Epidermal melanocyte (primary cell): ENCODE data around the gene CADM4.
"Not testable (repeated sequence)": the region's sequence is repeated elsewhere in the genome, so short reads cannot be mapped to it uniquely, and the experiment has no call there.

Experiments
- DNase-seq: peaks from one replicate; pipeline ENCODE4 v3.0.0; 2011; ENCODE audit warnings: low spot score; ENCODE audit not compliant: insufficient read length

Gene CADM4

DNA sequence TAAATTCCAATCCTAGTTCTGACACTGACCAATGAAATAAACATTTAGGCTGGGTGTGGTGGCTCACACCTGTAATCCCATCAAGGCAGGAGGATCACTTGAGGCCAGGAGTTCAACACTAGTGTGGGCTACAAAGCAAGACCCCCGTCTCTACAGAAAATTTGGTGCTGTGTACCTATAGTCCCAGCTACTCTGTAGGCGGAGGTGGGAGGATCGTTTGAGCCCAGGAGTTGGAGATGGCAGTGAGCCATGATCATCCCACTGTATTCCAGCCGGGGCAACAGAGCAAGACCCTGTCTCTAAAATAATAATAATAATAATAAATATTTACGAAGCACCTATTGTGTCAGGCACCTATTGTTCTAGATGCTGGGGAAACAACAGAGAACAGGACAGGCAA is 50.4 kb downstream of the CADM4 start:
- no peak for DNase-seq

DNA sequence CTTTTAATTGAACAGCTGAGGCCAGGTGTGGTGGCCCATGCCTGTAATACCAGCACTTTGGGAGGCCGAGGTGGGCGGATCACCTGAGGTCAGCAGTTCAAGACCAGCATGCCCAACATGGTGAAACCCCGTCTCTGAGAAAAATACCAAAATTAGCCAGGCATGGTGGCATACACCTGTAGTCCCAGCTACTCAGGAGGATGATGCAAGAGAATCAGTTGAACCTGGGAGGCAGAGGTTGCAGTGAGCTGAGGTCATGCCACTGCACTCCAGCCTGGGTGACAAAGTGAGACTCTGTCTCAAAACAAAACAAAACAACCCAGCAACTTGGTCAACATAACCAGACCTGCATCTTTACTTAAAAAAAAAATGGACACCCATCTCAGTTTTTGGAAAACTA is 52.6 kb downstream of the CADM4 start:
- DNase-seq = not testable (repeated sequence)

DNA sequence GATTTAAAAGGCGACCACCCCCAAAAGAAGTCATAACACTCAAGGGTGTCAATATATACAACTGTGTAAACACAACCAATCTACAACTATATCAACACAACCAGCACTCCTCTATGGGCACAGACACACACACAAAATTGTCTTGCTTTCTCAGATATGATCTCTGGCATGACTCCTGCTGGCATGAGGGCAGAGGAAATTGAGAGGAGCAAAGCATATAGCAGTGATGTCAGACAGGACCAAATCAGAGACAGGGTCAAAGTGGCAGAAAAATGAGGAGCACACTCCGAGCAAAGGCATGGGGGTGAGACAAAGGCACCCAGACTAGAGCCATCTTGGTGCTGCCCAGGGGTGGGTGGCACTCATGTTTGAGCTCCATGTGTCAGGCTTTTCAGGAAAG is 53.3 kb downstream of the CADM4 start:
- DNase-seq = no peak

DNA sequence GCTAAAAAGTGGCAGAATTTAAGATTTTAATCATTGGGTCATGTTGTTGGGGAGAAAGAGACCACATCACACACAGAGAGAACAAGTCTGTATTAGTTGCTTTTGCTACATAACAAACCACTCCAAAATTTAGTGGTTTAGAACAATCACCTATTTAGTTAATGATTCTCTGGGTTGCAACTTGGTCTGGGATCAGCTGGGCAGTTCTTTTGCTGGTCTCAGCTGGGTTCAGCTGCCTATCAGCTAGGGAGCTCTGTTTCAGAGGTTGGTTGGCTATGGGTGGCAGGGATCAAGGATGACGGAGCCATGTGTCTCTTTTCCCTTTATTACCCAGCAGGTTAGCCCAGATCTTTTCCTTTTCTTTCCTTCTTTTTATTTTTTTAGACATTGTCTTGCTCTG is 55.2 kb downstream of the CADM4 start:
- no peak for DNase-seq

DNA sequence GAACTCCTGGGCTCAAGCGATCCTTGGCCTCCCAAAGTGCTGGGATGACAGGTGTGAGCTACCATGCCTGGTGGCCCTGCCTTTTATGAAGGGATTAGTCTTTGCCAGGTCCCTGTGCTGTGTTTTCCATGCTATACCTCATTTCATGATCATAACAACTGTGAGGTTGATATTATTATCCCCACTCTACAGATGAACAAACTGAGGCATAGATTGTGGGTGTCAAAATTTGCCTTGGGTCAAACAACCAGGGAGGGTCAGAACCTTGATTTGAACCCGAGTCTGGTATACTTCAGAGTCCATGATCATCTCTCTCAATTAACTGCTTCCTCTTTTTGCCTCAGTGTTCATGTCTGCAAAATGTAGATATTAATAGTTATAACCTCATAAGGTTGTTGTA is 57.2 kb downstream of the CADM4 start:
- DNase-seq = no peak

DNA sequence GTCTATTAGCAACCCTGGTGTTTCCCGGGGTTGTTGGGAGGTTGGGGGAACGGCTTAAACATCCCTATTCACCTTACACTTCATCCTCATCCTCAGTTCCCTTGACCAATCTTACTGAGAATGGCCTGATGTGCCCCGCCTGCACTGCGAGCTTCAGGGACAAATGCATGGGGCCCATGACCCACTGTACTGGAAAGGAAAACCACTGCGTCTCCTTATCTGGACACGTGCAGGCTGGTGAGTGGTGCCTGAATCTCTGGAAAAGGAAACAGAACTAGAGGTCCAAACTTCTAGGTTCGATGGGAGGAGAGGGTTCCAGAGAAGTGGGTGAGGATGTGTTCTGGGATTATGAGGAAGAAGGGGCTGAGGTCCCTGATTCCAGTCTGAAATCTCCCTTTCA is 58.2 kb downstream of the CADM4 start:
- DNase-seq = no peak

DNA sequence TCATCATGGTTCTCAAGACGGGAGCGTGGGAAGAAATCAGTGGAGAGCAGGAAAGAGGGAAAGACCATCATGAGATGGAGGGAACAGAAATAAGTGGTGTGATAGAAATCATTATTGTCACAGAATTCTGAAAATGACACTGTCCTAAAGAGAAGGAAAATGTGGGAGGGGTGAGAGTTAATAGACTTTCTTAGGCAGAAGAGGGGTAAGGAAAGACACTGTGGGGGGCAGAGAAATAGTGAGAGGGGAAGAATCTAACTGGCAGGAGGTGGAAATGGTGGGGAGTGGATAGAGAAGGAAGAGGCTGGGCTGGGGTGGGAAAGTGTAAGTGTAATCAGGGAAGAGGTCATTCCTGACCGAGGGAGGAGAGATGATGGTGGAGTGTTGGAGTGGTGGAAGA is 60.9 kb downstream of the CADM4 start:
- DNase-seq = no peak

DNA sequence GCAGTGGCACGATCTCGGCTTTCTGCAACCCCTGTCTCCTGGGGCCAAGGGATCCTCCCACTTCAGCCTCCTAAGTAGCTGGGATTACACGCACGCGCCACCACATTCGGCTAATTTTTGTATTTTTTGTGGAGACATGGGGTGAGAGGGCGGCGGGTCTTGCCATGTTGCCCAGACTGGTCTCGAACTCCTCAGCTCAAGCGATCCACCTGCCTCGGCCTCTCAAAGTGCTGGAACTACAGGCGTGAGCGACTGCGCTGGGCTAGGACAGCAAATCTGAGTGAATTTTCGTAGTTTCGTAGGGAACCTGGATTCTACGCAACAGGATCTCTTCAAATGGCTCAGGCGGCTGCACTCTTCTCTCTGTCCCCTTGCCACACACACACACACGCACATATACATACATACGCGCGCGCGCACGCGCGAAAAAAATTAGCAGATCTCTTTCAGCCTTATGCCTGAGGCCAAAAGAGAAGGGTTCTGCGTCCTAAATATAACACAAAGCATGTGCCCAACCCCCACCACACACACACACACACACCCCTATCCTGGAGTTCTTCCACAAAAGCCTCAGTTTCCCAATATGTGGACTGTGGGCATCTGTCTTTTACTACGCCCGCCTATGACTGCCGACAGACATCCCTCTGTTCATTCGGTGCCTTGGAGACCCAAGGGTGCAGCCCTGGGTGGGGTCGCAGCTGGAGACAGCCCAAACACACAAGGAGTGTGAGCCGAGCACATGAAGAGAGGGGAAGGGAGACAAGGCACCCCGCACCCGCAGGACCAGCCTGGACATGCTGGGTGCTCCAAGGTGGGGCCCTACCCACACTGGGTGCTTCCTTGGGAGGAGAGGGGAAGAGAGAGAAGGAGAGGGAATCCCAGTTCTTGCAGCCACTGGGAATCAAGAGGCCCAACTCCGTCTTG is 63.4 kb downstream of the CADM4 start:
- DNase-seq = no peak

DNA sequence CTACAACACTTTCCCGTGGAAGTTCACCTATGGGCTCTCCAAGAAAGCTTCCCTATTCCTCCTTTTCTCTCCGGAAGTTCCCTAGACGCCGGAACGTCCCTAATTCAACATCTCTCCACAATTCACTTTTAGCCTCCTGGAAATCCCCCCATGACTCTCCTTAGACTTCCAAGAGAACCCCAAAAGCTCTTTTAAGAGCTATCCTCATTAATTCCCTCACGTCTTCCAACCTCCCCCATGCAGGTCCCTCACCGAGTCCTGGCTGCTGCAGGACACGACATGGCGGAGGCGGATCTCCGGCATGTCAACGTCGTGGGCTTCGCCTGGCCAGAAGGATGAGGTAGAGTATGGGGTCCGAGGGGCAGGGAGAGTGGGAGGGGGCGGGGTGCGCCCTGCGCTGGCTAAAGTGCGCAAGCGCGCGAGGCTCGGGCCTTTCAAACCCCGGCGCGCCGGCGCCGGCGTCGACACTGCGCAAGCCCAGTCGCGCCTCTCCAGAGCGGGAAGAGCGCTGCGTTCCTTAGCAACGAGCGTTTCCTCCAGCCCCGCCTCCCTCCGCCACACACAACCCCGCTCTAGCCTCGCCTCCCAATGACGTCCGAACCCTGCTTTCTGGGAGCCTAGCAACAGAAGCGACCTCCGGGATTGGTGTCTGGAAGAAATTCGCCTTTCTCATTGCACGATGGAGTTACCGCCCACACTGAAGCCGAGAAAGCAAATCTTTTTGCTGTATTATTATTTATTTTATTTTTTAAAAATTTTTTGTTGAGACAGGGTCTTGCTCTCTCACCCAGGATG is 64.3 kb downstream of the CADM4 start, which contains the start of the genes PINLYP and XRCC1:
Gene PINLYP (plus strand): TSS at position 646 of the 795 bp plus-strand sequence. CDS start 1,391 bp downstream, outside the sequence.
Gene XRCC1 (minus strand): TSS at position 372 of the 795 bp plus-strand sequence. CDS start 69 bp downstream, at position 303.
- DNase-seq = peak; percentile 95

DNA sequence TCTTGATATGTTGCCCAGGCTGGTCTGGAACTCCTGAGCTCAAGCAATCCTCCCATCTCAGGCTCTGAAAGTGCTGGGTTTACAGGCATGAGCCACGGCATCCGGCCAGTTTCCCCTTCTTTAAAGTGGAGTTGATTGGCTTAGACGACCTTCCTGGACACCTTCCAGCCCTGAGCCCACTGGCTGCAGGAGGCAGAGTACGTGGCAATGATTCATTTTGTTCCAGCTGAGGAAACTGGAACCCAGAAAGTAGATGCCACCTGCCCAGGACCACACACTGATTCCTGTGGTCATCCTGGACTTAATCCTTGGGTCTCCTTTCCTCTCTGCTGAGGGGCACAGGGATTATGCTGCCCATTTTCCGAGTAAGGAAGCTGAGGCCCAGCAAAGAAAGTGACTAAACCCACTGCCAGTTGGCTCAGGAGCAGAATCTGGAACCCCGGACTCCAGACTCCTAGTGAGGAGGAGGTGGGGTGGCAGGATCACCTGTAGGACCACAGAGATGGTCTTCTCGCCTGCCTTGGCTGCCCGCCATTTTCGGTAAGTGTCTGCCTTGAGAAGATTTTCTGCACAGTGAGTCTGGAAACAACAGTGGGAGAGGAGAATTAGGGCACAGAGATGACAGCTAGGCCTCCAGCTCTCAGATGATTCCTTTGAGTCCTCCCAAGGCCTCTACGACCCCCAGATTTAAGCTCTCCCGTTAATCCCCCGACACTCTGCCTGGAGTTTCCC is 65.1 kb downstream of the CADM4 start:
- no peak for DNase-seq
